Adipocyte (in vitro differentiated cells): ENCODE data around the gene OSBPL1A.
"Not testable (repeated sequence)": the region's sequence is repeated elsewhere in the genome, so short reads cannot be mapped to it uniquely, and the experiment has no call there.

Experiments
- DNase-seq: peaks from one replicate; pipeline ENCODE4 v3.0.0-alpha.2; 2015; ENCODE audit warnings: low read depth
- H3K27me3 ChIP-seq: replicated peaks from 2 replicates; pipeline ENCODE4 v1.7.0; 2013; ENCODE audit warnings: mild to moderate bottlenecking, low read length, moderate library complexity; ENCODE audit not compliant: control insufficient read depth, insufficient read depth
- H3K36me3 ChIP-seq: 2 replicates; pipeline ENCODE4 v1.7.0; 2013; ENCODE audit warnings: low read length, mild to moderate bottlenecking, moderate library complexity; ENCODE audit not compliant: control insufficient read depth, insufficient read depth, severe bottlenecking
- H3K4me1 ChIP-seq: 2 replicates; pipeline ENCODE4 v1.7.0; 2013; ENCODE audit warnings: mild to moderate bottlenecking, low read length, moderate library complexity; ENCODE audit not compliant: control insufficient read depth, insufficient read depth
- H3K4me3 ChIP-seq: 2 replicates; pipeline ENCODE4 v1.7.0; 2013; ENCODE audit warnings: mild to moderate bottlenecking, low read length, moderate library complexity
- H3K9ac ChIP-seq: 2 replicates; pipeline ENCODE4 v1.7.0; 2013; ENCODE audit warnings: mild to moderate bottlenecking, low read length, moderate library complexity
- H3K9me3 ChIP-seq: 2 replicates; pipeline ENCODE4 v1.7.0; 2013; ENCODE audit warnings: mild to moderate bottlenecking, low read length, moderate library complexity; ENCODE audit not compliant: control insufficient read depth

OSBPL1A gene

GRCh38 chr18:24397131-24397693 lies 412 bp downstream of the OSBPL1A start:
- Histone ChIP-seq H3K4me3 (peak overlapping the region; percentile 85), H3K4me1 (peaks cover 34% of the 10 kb centered on the region), H3K9ac (peak overlapping the region; percentile 82), H3K36me3 (no peaks in the 10 kb centered on the region), H3K9me3 (no peaks in the 10 kb centered on the region), H3K27me3 (no peaks in the 10 kb centered on the region)
- DNase-seq = peak; percentile 89

GRCh38 chr18:24396082-24396633 lies 1.5 kb downstream of the OSBPL1A start:
- DNase-seq = peak; percentile 48
- Histone ChIP-seq H3K27me3 (no peaks in the 10 kb centered on the region), H3K4me3 (peak overlapping the region; percentile 85), H3K9me3 (no peaks in the 10 kb centered on the region), H3K4me1 (peaks cover 33% of the 10 kb centered on the region), H3K9ac (peak overlapping the region; percentile 82), H3K36me3 (no peaks in the 10 kb centered on the region)

GRCh38 chr18:24395049-24395795 lies 2.4 kb downstream of the OSBPL1A start:
- peak; percentile 49 for DNase-seq
- H3K9me3 ChIP-seq = no peaks in the 10 kb centered on the region
- H3K9ac ChIP-seq = no peak overlapping the region
- H3K4me3 ChIP-seq = peak overlapping the region; percentile 57
- H3K27me3 ChIP-seq = no peaks in the 10 kb centered on the region
- no peaks in the 10 kb centered on the region for H3K36me3 ChIP-seq
- H3K4me1 ChIP-seq = peaks cover 33% of the 10 kb centered on the region

GRCh38 chr18:24388957-24389356 lies 8.7 kb downstream of the OSBPL1A start:
- DNase-seq = no peak
- H3K9ac ChIP-seq = no peak overlapping the region
- H3K4me1 ChIP-seq = no peaks in the 10 kb centered on the region
- H3K9me3 ChIP-seq = no peaks in the 10 kb centered on the region
- no peak overlapping the region for H3K4me3 ChIP-seq
- no peaks in the 10 kb centered on the region for H3K27me3 ChIP-seq
- no peaks in the 10 kb centered on the region for H3K36me3 ChIP-seq

GRCh38 chr18:24386681-24387080 lies 10.9 kb downstream of the OSBPL1A start:
- no peaks in the 10 kb centered on the region for H3K27me3 ChIP-seq
- no peaks in the 10 kb centered on the region for H3K4me1 ChIP-seq
- H3K4me3 ChIP-seq = no peak overlapping the region
- DNase-seq = no peak
- H3K9me3 ChIP-seq = no peaks in the 10 kb centered on the region
- no peak overlapping the region for H3K9ac ChIP-seq
- H3K36me3 ChIP-seq = no peaks in the 10 kb centered on the region

- H3K36me3 ChIP-seq = no peaks in the 10 kb centered on the region
- no peaks in the 10 kb centered on the region for H3K4me1 ChIP-seq
- H3K4me3 ChIP-seq = no peak overlapping the region
- no peaks in the 10 kb centered on the region for H3K9me3 ChIP-seq
- H3K27me3 ChIP-seq = no peaks in the 10 kb centered on the region
- no peak for DNase-seq
- no peak overlapping the region for H3K9ac ChIP-seq
These were observed 16.5 kb downstream of the OSBPL1A start for GRCh38 chr18:24381126-24381525.

- H3K36me3 ChIP-seq = peaks cover 4% of the 10 kb centered on the region
- no peak for DNase-seq
These were observed 17.4 kb downstream of the OSBPL1A start for GRCh38 chr18:24380163-24380747.

GRCh38 chr18:24378598-24378997 lies 19.0 kb downstream of the OSBPL1A start:
- Histone ChIP-seq H3K9ac (no peak overlapping the region), H3K36me3 (peaks cover 8% of the 10 kb centered on the region)
- no peak for DNase-seq

More at GRCh38 chr18:24380163-24380747, 17.4 kb downstream of the OSBPL1A start:
- Histone ChIP-seq H3K27me3 (no peaks in the 10 kb centered on the region), H3K4me3 (no peak overlapping the region), H3K4me1 (no peaks in the 10 kb centered on the region), H3K9ac (no peak overlapping the region), H3K9me3 (no peaks in the 10 kb centered on the region)

GRCh38 chr18:24376531-24376930 lies 21.1 kb downstream of the OSBPL1A start:
- H3K9ac ChIP-seq, DNase-seq, H3K27me3 ChIP-seq, H3K4me3 ChIP-seq, H3K9me3 ChIP-seq, H3K4me1 ChIP-seq: not testable (repeated sequence)
- peaks cover 11% of the 10 kb centered on the region for H3K36me3 ChIP-seq

More at GRCh38 chr18:24378598-24378997, 19.0 kb downstream of the OSBPL1A start:
- Histone ChIP-seq H3K4me3 (no peak overlapping the region), H3K4me1 (no peaks in the 10 kb centered on the region), H3K27me3 (no peaks in the 10 kb centered on the region), H3K9me3 (no peaks in the 10 kb centered on the region)

- H3K9me3 ChIP-seq = no peaks in the 10 kb centered on the region
- peaks cover 11% of the 10 kb centered on the region for H3K36me3 ChIP-seq
- no peaks in the 10 kb centered on the region for H3K27me3 ChIP-seq
- no peak overlapping the region for H3K4me3 ChIP-seq
- DNase-seq = peak; percentile 48
- peaks cover 4% of the 10 kb centered on the region for H3K4me1 ChIP-seq
- no peak overlapping the region for H3K9ac ChIP-seq
These were observed 24.3 kb downstream of the OSBPL1A start for GRCh38 chr18:24373328-24373727.

GRCh38 chr18:24372279-24372872 lies 25.2 kb downstream of the OSBPL1A start:
- Histone ChIP-seq H3K9me3 (no peaks in the 10 kb centered on the region), H3K36me3 (peaks cover 15% of the 10 kb centered on the region), H3K4me3 (no peak overlapping the region), H3K4me1 (peaks cover 4% of the 10 kb centered on the region), H3K27me3 (no peaks in the 10 kb centered on the region), H3K9ac (no peak overlapping the region)
- DNase-seq = no peak
